GM21515 (cell line): ENCODE measurements around the gene SYNPO.

ENCODE experiments used
- ATAC-seq: cut with Tn5 transposase; IDR thresholded peaks from one replicate; pipeline ENCODE4 v1.9.1; 2021; ENCODE audit not compliant: unreplicated experiment

SYNPO gene

GRCh38 chr5:150639751-150640150, 709 bp upstream of the SYNPO start:
- no peak for ATAC-seq

DNA sequence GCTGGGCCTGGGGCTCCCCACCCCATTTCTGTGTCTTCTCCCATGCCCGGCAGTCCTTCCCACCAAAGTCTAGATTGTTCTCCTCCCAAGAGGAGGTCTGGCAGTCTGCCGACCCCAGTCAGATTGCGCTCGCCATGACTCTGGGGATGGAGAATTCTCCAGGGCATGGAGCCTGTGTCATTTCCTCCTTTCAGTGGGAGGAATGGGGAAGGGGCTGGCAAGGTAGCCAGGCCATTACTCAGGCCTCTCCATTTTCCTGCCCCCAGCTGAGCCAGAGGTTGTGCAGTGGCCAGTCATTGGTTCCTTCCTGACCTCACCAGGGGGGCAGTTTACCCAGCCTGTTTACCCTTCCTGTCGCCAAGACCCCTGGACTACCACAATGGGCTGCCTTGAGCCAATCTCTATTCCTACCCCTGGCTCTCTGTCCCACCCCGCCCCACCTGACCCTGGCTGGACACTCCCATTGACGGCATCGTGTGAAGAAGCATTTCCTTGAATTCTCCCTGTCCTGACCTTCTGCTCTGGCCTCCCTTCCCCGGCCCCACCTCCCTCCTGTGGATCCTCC, 628 bp downstream of the SYNPO start:
- no peak for ATAC-seq

GRCh38 chr5:150641824-150642566, 1.5 kb downstream of the SYNPO start:
- no peak for ATAC-seq

DNA sequence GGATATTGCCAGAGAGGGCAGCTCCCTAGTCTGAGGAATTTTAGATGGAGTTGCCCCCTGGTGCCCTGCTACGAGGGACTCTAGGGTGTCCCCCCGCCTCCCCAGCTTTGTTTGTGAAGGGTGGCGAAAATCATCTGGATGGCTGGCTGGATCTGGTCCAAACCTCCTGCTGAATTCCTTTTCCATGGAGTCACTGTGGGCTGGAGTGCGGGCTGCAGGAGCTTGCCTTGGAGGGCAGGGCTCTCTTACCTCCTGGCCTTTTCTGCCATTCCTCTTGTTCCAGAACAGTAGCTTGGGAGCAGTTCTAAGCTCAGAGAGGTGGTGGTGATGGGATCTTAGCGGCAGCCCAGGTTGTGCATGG, 2.1 kb downstream of the SYNPO start:
- ATAC-seq: no peak

DNA sequence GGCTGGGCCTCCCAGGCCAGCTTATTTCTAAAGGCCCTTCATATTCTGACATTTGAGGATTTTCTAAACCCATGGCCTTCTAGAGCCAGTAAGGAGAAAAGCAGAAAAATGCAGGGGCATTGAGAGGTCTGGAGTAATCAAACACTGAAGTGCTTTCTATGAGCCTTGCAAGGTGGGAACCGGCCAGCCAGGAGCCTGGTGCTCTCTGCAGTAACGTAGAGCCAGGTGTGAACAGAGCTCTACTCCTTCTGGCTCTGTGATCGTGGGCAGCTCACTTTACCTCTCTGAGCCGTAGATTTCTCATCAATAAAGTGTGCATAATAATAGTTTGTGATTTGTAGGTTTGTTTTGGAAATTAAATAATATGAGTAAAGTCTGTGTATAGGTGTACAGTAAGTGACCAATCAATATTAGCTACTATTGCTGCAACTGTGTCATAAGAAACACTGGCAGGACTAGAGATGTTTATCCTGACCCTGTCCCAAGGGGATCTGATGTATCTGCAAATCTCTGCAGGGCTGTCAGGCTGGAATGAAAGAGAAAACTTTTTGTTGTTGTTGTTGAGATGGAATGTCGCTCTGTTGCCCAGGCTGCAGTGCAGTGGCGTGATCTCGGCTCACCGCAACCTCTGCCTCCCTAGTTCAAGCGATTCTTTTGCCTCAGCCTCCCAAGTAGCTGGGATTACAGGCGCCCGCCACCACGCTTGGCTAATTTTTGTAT, 2.7 kb downstream of the SYNPO start:
- ATAC-seq: no peak

DNA sequence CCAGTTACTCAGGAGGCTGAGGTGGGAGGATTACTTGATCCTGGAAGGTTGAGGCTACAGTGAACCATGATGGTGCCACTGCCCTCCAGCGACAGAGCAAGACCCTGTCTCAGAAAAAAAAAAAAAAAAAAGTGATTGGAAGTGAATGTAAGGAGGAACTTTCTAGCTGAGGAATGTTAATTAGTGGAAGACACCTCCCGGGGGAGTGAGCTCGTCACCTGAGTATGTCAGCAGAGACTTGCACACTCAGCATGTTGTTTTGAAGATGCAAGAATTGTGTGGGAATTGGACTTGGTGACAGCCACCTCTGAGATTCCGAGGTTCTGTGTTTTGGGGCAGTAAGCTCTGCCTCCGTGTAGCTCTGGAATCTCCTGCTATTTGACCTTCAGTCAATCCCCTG, 3.6 kb downstream of the SYNPO start:
- ATAC-seq: no peak

DNA sequence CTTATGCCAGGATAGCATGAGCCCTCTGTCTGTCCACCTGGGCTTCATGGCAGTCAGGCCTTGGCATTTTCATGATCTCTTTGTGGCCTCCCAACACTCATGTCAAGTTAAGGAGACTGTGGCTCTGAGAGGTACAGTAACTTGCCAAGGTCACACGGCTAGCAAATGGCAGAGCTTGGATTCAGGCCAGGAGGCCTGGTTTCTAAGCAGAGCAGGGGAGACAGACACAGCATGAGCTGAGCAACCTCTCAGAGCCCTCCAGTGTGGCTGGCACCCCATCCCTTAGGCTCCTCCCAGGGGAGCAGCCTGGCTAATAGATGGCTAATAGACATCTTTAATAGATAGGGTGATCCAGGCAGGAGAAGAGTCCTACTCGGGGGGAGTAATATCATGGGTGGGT, 4.1 kb downstream of the SYNPO start:
- no peak for ATAC-seq

GRCh38 chr5:150645070-150645700, 4.7 kb downstream of the SYNPO start:
- ATAC-seq: no peak

- no peak for ATAC-seq
Observed at GRCh38 chr5:150647275-150648251, 7.1 kb downstream of the SYNPO start.

DNA sequence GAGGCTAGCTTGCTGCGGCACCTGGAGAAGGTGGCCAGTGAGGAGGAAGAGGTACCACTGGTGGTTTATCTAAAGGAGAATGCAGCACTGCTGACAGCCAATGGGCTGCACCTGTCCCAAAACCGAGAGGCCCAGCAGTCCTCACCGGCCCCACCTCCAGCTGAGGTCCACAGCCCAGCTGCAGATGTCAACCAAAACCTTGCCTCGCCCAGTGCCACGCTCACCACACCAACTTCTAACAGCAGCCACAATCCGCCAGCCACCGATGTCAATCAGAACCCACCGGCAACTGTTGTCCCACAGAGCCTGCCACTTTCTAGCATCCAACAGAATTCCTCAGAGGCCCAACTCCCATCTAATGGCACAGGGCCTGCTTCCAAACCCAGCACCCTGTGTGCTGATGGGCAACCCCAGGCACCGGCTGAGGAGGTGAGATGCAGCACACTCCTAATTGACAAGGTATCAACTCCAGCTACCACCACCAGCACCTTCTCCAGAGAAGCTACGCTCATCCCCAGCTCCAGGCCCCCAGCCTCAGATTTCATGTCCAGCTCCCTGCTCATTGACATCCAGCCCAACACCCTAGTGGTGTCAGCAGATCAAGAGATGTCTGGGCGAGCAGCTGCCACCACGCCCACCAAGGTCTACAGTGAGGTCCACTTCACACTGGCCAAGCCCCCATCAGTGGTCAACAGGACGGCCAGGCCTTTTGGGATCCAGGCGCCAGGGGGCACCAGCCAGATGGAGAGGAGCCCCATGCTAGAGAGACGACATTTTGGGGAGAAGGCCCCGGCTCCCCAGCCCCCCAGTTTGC, 8.0 kb downstream of the SYNPO start:
- no peak for ATAC-seq

DNA sequence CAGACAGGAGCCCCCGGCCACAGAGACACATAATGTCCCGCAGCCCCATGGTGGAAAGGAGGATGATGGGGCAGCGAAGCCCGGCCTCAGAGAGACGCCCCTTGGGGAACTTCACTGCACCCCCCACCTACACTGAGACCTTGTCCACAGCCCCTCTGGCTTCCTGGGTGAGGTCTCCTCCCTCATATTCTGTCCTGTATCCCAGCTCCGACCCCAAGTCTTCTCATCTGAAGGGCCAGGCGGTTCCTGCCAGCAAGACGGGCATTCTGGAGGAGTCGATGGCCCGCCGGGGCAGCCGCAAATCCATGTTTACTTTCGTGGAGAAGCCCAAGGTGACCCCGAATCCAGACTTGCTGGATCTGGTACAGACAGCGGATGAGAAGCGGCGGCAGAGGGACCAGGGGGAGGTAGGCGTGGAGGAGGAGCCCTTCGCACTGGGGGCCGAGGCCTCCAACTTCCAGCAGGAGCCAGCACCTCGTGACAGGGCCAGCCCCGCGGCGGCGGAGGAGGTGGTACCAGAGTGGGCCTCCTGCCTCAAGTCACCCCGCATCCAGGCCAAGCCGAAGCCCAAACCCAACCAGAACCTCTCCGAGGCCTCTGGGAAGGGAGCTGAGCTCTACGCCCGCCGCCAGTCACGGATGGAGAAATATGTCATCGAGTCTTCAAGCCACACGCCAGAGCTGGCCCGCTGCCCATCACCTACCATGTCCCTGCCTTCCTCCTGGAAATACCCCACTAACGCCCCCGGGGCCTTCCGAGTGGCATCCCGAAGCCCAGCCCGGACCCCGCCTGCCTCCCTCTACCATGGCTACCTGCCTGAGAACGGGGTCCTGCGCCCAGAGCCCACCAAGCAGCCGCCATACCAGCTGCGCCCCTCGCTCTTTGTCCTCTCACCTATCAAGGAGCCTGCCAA, 8.9 kb downstream of the SYNPO start:
- no peak for ATAC-seq

DNA sequence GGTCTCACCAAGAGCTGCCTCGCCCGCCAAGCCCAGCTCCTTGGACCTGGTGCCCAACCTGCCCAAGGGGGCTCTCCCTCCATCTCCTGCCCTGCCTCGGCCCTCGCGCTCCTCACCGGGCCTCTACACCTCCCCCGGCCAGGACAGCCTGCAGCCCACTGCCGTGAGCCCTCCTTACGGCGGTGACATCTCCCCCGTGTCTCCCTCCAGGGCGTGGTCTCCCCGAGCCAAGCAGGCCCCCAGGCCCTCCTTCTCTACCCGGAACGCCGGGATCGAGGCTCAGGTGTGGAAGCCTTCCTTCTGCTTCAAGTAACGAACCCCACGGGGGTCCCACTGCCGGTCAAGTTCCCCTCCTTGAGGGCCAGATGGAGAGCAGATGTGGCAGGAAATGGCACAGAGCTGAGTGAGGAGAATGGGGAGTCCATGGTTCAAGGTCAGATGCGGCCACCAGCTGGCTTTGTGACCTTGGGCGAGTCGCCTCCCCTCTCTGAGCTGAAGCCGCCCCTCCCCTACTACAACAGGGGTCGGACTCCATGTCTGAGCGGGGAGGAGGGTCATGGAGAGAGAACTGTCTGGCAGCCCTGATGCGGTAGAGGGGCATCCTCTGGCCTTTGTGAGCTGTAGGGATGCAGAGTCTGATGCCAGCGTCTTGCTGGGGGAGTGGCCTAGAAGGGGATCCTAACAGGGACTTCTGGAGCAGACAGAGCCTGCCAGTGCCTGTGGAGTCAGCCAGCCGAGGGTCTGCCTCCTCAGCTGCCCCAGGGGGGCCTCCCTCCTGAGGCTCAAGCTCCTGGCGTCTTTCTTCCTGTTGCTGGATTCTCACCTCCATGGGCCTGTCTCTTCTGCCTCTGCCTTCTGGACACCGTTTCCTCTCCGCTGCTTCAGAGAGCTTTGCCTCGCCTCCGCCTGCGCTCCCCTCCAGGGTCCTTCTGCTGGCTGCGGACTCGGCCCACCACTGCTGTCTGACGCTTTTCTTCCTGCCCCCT, 9.9 kb downstream of the SYNPO start:
- ATAC-seq: no peak

- no peak for ATAC-seq
Observed at GRCh38 chr5:150651382-150651781, 10.9 kb downstream of the SYNPO start.

GRCh38 chr5:150651924-150652671, 11.6 kb downstream of the SYNPO start:
- no peak for ATAC-seq

GRCh38 chr5:150653145-150653761, 12.8 kb downstream of the SYNPO start:
- ATAC-seq: no peak

DNA sequence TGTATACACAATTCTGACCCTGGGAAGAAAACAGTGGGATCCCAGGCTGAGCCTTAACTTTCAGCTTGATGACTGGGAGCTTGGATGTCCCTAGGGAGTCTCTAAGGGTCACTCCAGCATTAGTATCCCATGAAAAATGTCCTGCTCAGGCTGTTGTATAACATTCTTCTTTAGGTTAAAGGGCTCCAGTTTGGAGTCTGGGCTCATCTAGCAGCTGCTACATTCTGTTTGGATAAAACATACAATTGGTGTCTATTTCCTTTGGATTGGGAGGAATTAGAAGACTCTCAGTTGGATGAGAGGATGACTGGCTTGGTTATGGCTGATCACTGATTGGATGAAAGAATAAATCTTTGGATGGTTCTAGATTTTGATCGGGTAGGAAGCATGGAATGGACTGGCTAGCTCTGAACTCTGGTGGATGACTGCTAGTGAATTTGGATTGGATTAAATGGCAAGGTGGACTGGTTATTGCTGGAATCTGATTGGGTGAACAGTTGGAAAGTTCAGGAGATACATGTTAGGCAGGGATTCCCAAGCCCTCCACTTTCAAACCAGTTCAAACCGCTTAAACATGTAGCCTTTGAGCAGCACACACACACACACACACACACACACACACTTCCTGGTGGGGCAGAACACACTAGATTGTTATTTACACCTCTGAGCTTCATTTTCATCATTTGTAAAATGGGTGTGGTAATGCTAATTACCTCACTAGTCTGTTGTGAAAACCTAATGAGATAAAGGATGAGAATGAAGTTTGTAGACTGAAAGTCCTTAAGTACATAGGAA, 13.5 kb downstream of the SYNPO start:
- ATAC-seq: no peak
